Hematopoietic multipotent progenitor cell (in vitro differentiated cells): ENCODE measurements around the gene TNFRSF25. TPM values are rescaled to one million over a fixed set of nuclear protein-coding genes. Genes with fewer than 3 reads are reported as not detected.

Experiments
- DNase-seq, 3 donors: peaks; one replicate each; pipeline ENCODE4 v3.0.0-alpha.2; 2011 to 2015; ENCODE audit warnings: low read depth in 2 of 3, low spot score in 2 of 3
- total RNA-seq: library from RNA; depleted of rRNA; stranded (reverse); fragments of >200 nt; gene quantifications from one replicate; pipeline ENCODE4 v1.2.3, GENCODE V29; 2012

TNFRSF25 gene
- total RNA-seq, 1 donor, result 7.3 TPM

GRCh38 chr1:6471086-6471969 lies 5.4 kb upstream of the TNFRSF25 start:
- DNase-seq, result no peak

- no peak for DNase-seq
Measured at GRCh38 chr1:6470132-6471085, 4.4 kb upstream of the TNFRSF25 start.

- DNase-seq, result no peak
Measured at GRCh38 chr1:6468729-6469461, 2.9 kb upstream of the TNFRSF25 start.

- no peak for DNase-seq
Measured at GRCh38 chr1:6467744-6468688, 2.0 kb upstream of the TNFRSF25 start.

- DNase-seq, result no peak
Measured at GRCh38 chr1:6467224-6467623, 1.3 kb upstream of the TNFRSF25 start.

GRCh38 chr1:6466751-6467150 lies 778 bp upstream of the TNFRSF25 start:
- no peak for DNase-seq

GRCh38 chr1:6465461-6466005 lies 440 bp downstream of the TNFRSF25 start:
- DNase-seq, result peak in 1 of 3 donors; percentile 49

GRCh38 chr1:6464915-6465314 lies 1.1 kb downstream of the TNFRSF25 start:
- DNase-seq, result no peak

GRCh38 chr1:6464514-6464836 lies 1.5 kb downstream of the TNFRSF25 start:
- no peak for DNase-seq

- DNase-seq, result no peak
Measured at GRCh38 chr1:6463120-6463412, 2.9 kb downstream of the TNFRSF25 start.

- DNase-seq, result no peak
Measured at GRCh38 chr1:6462412-6463119, 3.4 kb downstream of the TNFRSF25 start.

GRCh38 chr1:6461538-6462411 lies 4.2 kb downstream of the TNFRSF25 start:
- no peak for DNase-seq

GRCh38 chr1:6461051-6461530 lies 4.9 kb downstream of the TNFRSF25 start:
- no peak for DNase-seq

- peak in 1 of 3 donors; percentile 82 for DNase-seq
Measured at GRCh38 chr1:6460301-6461050, 5.5 kb downstream of the TNFRSF25 start.

GRCh38 chr1:6459850-6460265 lies 6.1 kb downstream of the TNFRSF25 start:
- peak in 1 of 3 donors; percentile 56 for DNase-seq

GRCh38 chr1:6456800-6457466 lies 9.0 kb downstream of the TNFRSF25 start:
- no peak for DNase-seq
